Measurements from ENCODE around the gene DOLPP1. TPM values are rescaled to one million over a fixed set of nuclear protein-coding genes. Genes with fewer than 3 reads are reported as not detected.

Gene DOLPP1
- total and polyA plus RNA-seq, 2 of the 13 experiments (the other 11 are each of a cell fraction or from before 2014, with no cell fraction given), result 21.0 to 34.1 TPM

DNA sequence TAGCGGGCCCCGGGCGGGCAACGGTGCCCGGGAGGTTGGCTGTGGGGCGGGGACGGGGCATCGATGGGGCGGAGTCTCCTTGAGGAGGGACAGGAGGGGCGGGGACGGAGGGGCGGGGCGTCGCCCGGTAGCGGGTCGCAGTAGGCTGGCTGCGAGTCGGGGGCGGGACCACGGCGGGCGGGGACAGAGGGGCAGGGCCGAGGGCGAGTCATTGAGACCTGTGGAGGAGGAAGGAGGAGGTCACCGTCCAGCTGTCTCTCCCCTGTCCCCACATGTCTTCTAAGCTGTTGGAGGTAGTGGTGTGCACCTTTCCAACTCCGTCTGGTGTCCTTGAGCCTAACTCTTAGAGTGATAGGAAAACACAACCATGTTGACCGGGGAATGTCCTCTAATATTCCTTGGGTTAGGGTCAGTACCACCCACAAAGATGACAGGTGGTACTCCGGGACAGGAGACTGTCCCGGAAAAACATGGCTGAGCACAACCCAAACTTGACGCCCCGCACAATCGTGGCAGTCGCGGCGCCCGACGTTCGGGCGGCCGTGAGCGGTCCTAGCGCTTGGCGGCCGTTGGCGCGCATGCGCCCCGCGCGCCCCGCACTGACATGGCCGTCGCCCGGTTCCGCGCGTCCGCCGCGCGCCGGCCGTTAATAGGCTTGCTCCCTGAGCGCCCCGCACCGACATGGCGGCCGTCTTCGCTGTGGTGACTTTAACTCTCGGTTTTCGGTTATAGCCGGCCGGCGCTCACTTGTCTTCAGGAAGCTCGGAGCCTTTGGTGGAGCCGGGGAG, 30.0 kb downstream of the DOLPP1 start, which contains the start of the genes CRAT and PTPA (continued):
- TF ChIP-seq SOX6 (IDR thresholded peaks at IDR 0.05) (no peak), SOX6 (CRISPR knock-in tag; IDR thresholded peaks at IDR 0.05) (no peak), THAP8 (CRISPR knock-in tag; IDR thresholded peaks at IDR 0.05; ENCODE audit: borderline replicate concordance) (0 out of 2 replicates have a peak, but pooled peaks have one; percentile 30), RBFOX2 (IDR thresholded peaks at IDR 0.05; ENCODE audit: low read depth, low read length) (peak; percentile 76), KLF9 (CRISPR knock-in tag; IDR thresholded peaks at IDR 0.05; ENCODE audit: low read depth) (0 out of 2 replicates have a peak, but pooled peaks have one; percentile 51), U2AF2 (IDR thresholded peaks at IDR 0.05; ENCODE audit: low read depth, low read length) (no peak), MTA1 (CRISPR knock-in tag; IDR thresholded peaks at IDR 0.05; ENCODE audit: borderline replicate concordance) (0 out of 2 replicates have a peak, but pooled peaks have one; percentile 13), SMAD9 (CRISPR knock-in tag; IDR thresholded peaks at IDR 0.05) (no peak), ZNF615 (CRISPR knock-in tag; IDR thresholded peaks at IDR 0.05; ENCODE audit: borderline replicate concordance) (0 out of 2 replicates have a peak, but pooled peaks have one; percentile 21), NONO (IDR thresholded peaks at IDR 0.05) (no peak), NONO (CRISPR knock-in tag; conservative IDR thresholded peaks at IDR 0.05) (0 out of 2 replicates have a peak, but pooled peaks have one; percentile 45), ZNF670 (CRISPR knock-in tag; IDR thresholded peaks at IDR 0.05; ENCODE audit: borderline replicate concordance) (0 out of 2 replicates have a peak, but pooled peaks have one; percentile 35), AGO2 (optimal IDR thresholded peaks at IDR 0.05; ENCODE audit: low read depth, low read length) (peak; percentile 89), ZSCAN31 (CRISPR knock-in tag; IDR thresholded peaks at IDR 0.05; ENCODE audit: low read depth) (peak; percentile 35; the same call in 1 of the 2 replicates), ZKSCAN1 (IDR thresholded peaks at IDR 0.05; ENCODE audit: low read length) (no peak), ZSCAN12 (CRISPR knock-in tag; IDR thresholded peaks at IDR 0.05) (peak; percentile 27; the same call in 1 of the 2 replicates), KLF6 (CRISPR knock-in tag; IDR thresholded peaks at IDR 0.05) (no peak), ARID2 (CRISPR knock-in tag; IDR thresholded peaks at IDR 0.05; ENCODE audit: borderline replicate concordance) (no peak), U2AF1 (optimal IDR thresholded peaks at IDR 0.05; ENCODE audit: low read depth, low read length) (no peak), DRAP1 (CRISPR knock-in tag; IDR thresholded peaks at IDR 0.05) (peak; percentile 66), KAT8 (CRISPR knock-in tag; IDR thresholded peaks at IDR 0.05) (no peak), POLR2A (IDR thresholded peaks at IDR 0.05; ENCODE audit: insufficient read depth in 1 of 2, low read depth in 2 of 2, low read length in 2 of 2) (peak; percentile 98 to 99), SAP130 (CRISPR knock-in tag; IDR thresholded peaks at IDR 0.05; ENCODE audit: low read depth) (peak; percentile 80), CSRNP1 (CRISPR knock-in tag; IDR thresholded peaks at IDR 0.05) (no peak), HOXA9 (CRISPR knock-in tag; IDR thresholded peaks at IDR 0.05; ENCODE audit: borderline replicate concordance) (no peak)
- TF ChIP-seq, protein P1, sequence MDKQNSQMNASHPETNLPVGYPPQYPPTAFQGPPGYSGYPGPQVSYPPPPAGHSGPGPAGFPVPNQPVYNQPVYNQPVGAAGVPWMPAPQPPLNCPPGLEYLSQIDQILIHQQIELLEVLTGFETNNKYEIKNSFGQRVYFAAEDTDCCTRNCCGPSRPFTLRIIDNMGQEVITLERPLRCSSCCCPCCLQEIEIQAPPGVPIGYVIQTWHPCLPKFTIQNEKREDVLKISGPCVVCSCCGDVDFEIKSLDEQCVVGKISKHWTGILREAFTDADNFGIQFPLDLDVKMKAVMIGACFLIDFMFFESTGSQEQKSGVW (CRISPR knock-in tag; IDR thresholded peaks at IDR 0.05; ENCODE audit: borderline replicate concordance), result peak; percentile 35; the same call in 1 of the 2 replicates
- TF ChIP-seq, protein P2, sequence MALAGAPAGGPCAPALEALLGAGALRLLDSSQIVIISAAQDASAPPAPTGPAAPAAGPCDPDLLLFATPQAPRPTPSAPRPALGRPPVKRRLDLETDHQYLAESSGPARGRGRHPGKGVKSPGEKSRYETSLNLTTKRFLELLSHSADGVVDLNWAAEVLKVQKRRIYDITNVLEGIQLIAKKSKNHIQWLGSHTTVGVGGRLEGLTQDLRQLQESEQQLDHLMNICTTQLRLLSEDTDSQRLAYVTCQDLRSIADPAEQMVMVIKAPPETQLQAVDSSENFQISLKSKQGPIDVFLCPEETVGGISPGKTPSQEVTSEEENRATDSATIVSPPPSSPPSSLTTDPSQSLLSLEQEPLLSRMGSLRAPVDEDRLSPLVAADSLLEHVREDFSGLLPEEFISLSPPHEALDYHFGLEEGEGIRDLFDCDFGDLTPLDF (CRISPR knock-in tag; IDR thresholded peaks at IDR 0.05), result 0 out of 2 replicates have a peak, but pooled peaks have one; percentile 26

Measured in HepG2 (cell line).